Effector CD4-positive, alpha-beta T cell (primary cell): ENCODE data around the gene AGK.
A peak's percentile ranks its signal among the peaks of the same experiment; 100 is the strongest.
"Not testable (repeated sequence)": the region's sequence is repeated elsewhere in the genome, so short reads cannot be mapped to it uniquely, and the experiment has no call there.

Source experiments
- DNase-seq: peaks from one replicate; pipeline ENCODE4 v3.0.0-alpha.2; 2020

The AGK gene

GRCh38 chr7:141685285-141686023 lies 134.2 kb downstream of the AGK start:
- no peak for DNase-seq

GRCh38 chr7:141686074-141686473 lies 134.9 kb downstream of the AGK start:
- DNase-seq, result no peak

GRCh38 chr7:141686670-141687069 lies 135.5 kb downstream of the AGK start:
- no peak for DNase-seq

- no peak for DNase-seq
These were observed 136.8 kb downstream of the AGK start for GRCh38 chr7:141688043-141688442.

- DNase-seq, result not testable (repeated sequence)
These were observed 138.0 kb downstream of the AGK start for GRCh38 chr7:141689072-141689825.

- DNase-seq, result no peak
These were observed 140.3 kb downstream of the AGK start for GRCh38 chr7:141691540-141691939.

DNA sequence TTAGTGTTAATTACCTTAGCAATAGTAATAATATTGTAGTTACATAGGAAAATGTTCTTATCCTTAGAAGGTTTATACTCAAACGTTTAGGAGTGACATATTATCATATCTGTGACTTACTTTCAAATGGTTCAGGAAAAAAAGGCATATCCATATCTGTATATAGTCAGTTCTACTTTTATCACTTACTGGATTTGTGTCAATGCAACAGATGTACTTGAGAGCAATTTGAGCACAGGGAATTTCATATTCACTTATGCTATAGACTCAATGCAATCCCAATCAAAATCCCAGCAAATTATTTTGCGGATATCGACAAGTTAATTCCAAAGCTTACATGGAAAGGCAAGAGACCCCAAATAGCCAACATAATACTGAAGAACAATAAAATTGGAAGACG lies 140.8 kb downstream of the AGK start:
- no peak for DNase-seq

GRCh38 chr7:141693082-141693481 lies 141.9 kb downstream of the AGK start:
- DNase-seq, result no peak

- no peak for DNase-seq
These were observed 144.6 kb downstream of the AGK start for GRCh38 chr7:141695803-141696289.

- no peak for DNase-seq
These were observed 145.1 kb downstream of the AGK start for GRCh38 chr7:141696348-141696747.

- DNase-seq, result no peak
These were observed 146.1 kb downstream of the AGK start for GRCh38 chr7:141697211-141697871.

DNA sequence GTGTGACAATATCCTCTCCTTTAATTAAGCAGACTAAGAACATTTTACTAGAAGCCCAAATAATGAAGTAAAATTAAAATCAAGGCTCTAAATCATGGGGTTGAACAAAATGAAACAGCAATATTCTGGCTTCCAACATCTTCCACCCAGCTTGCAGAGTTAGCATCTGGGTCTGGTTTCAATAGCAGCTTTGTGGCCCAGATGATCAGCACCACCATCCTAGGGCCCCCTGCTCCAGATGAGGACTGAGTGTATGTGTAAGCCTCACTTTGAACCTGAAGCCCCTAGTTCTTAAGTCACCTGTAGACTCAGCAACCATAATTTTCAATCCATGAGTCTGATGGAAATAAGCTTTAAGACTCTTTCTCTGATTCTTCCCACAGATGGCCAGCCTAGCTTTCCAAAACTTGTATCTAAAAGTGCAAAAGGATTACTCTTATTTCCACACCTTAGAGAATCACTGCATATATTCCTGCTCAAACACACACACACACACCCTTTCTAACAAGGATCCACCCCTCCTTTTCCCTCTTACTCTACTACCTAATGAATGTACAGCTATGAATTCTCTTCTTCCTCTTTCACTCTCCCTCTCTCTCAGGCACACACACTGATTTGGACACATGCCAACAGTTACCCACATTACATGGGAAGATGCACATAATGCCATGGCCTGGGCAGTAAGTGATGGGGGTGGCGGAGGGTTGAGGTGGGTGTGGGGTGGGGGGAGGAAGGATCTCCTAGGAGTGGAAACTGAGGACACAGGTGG lies 147.2 kb downstream of the AGK start:
- no peak for DNase-seq

DNA sequence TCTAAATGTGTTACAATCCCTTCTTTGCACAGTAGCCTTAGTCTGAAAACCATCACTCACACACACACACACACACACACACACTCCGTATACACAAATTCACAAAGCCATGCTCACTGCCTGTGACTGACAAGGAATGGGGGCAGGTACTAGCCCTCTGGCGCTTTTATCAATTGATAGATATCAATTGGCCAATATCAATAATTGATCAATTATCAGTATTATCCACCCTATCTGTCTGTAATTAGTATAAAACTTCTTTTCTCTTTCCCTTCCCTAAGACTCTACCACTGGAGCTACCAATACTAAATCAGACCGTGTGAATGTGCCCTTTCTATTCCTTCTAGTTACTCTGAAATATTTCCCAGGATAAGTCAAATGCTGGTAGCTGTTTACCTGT lies 148.7 kb downstream of the AGK start:
- DNase-seq, result no peak

DNA sequence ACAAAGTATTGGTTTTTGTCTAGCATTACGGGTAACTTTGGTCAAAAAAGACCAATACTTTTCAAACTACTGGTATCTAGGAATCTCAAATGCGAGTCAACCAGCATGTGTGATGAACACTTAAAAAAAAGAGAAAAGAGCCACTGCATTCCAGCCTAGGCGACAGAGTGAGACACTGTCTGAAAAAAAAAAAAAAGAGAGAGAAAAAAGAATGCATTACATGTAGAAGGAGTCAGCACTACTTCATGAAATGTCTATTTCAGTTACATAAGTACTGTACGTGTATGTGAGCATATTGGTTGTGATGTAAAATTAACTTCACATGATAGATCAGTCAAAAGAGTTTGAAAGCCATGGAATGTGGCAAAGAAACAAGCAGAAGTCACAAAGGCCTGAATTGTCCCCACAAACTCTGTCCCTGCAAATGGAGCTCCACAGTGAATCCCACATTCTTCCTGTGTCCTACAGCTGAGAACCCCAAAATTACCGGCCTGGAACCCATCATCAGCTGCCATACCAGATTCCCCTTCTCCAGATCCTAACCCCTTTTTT lies 149.2 kb downstream of the AGK start:
- DNase-seq, result no peak

DNA sequence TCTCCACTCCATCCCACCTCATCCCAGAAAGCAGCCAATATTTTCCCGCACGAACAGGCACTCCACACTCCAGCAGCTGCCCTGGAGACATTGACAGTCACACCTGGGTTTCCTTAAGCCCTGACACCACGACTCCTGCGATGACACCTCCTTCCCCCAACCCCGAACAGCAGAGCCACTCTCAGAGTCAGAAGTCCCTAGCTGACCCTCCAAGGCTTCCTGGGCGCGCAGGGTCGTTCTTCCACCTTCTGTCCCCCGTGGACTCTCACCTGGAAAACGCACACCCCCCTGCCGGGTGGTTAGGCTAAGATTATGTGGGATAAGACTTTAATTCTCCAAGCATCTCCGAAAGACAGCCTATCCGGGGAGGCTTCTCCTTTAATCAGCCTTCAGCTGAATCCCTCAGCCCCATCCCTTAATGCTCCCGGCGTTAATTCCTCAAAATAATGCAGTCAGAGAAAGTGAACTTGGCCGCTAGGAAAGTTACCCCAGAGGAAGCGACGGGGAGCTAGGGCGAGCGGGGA lies 149.7 kb downstream of the AGK start:
- DNase-seq, result no peak

DNA sequence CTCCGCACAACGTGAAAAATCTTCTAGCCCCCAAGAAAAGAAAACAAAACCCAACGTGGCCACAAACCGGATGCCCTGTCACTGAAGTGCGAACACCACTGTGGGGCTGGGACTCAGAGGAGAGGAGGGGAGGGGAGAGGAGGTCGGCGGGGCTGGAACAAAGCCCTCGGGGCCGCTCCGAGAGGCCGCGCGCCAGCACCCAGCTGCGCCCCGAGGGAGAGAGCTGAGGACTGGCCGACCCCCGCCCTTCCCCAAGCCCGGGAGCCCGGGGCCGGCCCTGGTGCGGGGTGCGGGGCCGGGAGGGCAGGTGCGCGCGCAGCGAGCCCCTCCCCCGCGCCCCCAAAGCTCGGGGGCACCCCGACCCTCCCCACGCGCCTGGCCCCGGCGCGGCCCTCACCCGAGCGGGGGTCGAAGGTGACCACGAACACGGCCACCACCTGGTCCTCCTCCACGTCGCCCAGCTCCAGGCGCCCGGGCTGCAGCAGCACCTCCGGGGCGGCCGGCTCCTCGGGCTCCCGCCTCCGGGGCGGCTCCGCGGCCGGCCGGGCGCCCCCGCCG lies 150.4 kb downstream of the AGK start:
- peak; percentile 68 for DNase-seq

GRCh38 chr7:141702047-141702567 lies 150.9 kb downstream of the AGK start, which contains the start of gene DENND11:
Gene DENND11, minus strand, starts transcription at chr7:141702166. Its CDS starts 13 bp downstream, at chr7:141702153.
- peak; percentile 45 for DNase-seq

DNA sequence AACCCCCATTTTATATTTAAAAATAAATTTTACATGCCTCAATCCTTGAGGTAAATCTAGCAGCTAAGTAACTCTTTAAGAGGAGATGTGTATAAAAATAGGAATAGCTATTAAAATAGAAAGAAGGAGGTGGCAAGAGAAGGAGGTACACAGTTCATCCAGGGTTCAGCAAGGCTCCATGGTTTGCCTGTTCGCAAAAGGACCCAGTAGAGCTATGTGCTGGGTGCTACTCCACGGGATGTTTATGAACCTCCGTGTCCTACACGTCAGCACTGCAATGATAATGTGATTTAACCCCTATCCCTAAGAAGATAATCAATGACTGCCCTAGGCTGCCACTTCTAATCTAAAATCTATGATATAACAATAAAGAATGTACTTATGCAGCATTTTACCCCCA lies 151.7 kb downstream of the AGK start:
- DNase-seq, result no peak

DNA sequence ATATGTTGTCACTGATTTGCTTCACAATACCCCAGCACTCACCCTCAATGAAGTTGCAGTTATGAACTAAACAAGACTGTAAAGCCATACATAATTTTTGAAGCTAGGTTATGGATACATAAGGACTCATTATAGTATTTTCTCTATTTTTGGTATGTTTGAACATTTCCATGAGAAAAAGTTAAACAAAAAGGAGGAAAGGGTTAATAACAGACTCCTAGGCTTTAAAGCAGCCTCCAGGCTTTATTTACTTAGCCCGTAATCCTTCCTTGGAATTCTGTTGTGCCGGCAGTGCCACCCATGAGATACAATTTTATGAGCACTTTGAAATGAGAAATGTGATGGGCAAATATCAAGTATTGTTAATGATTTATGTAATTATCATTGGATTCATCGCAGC lies 152.9 kb downstream of the AGK start:
- DNase-seq, result no peak

DNA sequence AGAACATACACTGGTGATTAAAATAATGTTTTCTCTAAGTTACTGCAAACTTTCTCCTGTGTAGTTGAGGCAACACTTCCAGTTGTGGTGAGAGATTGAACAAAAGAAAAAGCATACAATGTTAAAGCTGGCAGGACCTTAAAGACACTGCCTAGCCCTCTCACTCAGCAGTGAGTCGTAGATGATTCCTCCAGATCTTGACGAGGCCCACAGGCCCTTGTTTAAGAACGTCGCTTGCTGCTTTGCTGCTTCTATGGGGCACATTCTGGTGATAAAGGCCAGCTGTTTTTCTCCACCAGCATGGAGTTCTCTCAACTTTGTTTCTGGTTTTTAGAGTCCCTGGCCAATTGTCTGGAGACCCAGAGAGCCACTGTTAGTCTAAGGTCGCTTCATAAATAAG lies 153.5 kb downstream of the AGK start:
- no peak for DNase-seq
